HG02852 (cell line): Measurements from ENCODE around the gene TMEM198.

Experiments
- ATAC-seq: cut with Tn5 transposase; IDR thresholded peaks from one replicate; pipeline ENCODE4 v1.9.1; 2021; ENCODE audit warnings: mild to moderate bottlenecking, moderate library complexity; ENCODE audit not compliant: unreplicated experiment

Gene TMEM198

DNA sequence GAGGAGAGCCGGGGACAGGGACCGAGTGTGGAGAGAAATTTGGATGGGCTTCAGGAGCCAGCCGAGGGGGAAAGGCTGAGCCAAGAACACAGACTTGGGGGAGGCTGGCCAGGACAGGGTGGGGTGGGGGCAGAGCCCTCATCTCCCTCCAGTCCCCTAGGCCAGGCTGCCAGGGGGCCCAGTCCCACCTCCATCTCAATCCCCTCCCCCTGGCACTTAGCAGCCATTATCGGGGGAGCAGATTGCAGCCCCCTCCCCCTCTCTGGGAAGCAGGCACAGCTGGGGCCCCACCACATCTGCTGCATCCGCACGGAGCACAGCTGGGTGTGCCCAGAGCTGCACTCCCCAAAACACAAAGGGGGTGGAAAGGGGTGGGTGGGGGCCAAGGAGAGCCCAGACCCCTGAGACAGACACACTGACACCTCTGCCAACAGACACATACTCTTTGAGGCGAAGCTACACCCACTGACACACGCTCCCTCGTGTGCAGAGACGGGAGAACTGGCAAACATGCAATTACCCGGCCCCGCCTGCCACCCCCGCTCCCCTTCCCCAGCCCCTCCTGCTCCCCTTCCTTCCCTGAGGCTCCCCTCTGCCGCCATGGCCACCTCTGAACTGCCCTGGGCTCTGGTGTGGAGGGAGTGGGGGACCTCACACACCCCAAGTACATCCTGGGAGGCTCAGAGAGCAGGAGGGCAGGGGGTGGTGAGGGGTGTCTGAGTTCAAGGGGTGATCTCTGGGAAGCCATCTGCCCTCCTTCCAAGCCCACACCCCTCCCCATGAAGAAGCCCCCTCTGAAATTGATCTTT, 34.7 kb upstream of the TMEM198 start:
- peak; percentile 17 for ATAC-seq

GRCh38 chr2:219509780-219510511, 33.9 kb upstream of the TMEM198 start:
- ATAC-seq: peak; percentile 62

GRCh38 chr2:219510512-219511135, 33.2 kb upstream of the TMEM198 start:
- no peak for ATAC-seq

- no peak for ATAC-seq
These were observed 32.1 kb upstream of the TMEM198 start for GRCh38 chr2:219511547-219512325.

DNA sequence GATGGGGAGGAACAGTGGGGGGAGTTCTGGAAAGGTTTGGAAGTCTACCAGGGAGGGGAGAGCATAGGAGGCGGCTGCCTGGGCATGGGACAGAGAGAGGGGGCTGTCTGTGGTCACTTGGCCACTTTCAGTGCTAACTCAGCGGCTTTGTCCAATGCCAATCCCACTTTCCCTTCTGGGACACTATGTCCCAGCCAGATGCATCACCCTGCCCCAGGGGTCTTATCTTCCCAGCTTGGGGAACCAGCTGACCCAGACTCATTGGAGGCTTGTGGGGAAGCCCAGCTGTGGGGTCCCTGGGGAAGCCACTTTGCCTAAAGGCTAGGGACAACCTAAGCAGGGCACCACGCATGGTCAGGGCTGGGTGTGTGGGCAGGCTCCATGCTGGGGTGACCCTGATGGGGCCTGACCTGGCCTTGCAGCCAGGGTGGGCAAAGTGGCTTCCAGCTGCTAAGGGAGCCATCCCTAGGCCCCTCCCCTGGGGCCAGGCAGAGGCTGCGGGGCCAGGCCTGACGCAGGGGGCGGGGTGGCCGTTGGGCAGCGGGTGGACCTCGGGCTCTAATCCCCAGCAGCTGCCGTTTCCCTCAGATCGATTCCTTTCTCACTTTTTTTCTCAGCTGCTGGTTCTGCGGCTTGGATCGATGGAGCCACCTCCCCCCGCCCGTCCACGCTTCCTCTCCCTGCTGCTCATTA, 31.2 kb upstream of the TMEM198 start:
- ATAC-seq: no peak

- no peak for ATAC-seq
These were observed 30.0 kb upstream of the TMEM198 start for GRCh38 chr2:219513787-219514186.

- ATAC-seq: no peak
These were observed 29.5 kb upstream of the TMEM198 start, which contains the start of gene ASIC4 for GRCh38 chr2:219514196-219514761. TSS of gene ASIC4 (plus strand) at chr2:219514482. CDS start at chr2:219514725, 243 bp downstream.

DNA sequence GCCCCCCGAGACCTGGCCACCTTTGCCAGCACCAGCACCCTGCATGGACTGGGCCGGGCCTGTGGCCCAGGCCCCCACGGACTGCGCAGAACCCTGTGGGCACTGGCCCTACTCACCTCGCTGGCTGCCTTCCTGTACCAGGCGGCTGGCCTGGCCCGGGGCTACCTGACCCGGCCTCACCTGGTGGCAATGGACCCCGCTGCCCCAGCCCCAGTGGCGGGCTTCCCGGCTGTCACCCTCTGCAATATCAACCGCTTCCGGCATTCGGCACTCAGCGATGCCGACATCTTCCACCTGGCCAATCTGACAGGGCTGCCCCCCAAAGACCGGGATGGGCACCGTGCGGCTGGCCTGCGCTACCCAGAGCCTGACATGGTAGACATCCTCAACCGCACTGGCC, 29.0 kb upstream of the TMEM198 start:
- ATAC-seq: no peak

- no peak for ATAC-seq
These were observed 27.8 kb upstream of the TMEM198 start for GRCh38 chr2:219515874-219516629.

DNA sequence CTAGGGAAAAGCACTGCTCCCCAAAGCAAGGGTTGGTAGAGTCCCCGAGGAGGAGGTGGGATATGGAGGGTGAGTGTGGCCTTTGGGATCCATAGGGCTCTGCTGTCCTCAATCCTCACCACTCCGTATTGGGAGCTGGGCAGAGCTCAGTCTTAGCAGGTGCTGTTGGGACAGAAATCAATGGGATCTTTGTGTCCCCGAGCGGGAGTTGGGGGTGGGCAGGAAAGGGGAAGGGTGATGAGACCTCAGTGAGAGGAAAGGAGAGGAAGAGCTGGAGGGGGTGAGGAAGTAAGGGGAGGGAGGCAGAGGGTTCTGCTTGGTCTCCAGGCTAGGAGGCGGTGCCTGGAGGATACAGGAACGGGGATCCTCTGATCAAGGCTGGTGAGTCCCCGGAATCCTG, 26.9 kb upstream of the TMEM198 start:
- ATAC-seq: no peak

DNA sequence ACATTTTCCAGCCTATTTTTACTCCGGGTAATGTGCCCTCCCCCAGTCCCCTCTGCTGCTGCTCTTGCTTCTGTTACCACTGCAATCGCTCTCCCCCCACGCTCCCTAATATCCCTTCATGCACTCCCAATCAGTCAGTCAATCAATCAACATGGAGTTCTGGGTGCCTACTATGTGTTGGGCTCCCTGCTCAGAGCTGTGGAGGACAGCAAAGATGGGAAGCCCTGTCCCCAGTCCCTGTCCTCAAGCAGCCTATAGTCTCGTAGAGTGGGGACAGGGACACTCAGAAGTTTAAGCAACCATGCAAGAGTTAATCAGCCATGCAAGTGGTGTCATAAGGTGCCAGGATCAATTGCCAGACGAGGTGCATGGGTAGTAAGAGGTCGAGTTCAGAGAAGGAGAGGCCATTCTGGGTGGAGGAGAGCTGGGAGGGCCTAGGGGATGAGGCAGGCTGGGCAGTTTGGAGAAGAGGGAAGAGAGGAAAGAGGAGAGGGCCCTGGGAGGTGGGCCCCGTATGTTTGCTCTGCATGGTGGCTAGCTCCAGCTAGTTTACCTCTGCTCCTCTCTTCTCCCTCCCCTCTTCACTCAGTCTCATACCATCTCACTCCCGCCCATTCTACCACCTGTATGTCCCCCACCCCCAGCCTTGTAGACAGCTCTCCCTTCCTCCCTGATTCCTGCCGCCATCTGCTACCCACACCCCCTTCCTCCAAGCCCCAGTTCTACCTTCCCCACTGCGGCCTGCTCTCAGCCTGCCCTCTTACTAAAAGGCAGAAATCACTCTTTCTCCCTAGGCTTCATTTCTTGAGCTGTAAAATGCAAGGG, 25.7 kb upstream of the TMEM198 start:
- ATAC-seq: no peak

DNA sequence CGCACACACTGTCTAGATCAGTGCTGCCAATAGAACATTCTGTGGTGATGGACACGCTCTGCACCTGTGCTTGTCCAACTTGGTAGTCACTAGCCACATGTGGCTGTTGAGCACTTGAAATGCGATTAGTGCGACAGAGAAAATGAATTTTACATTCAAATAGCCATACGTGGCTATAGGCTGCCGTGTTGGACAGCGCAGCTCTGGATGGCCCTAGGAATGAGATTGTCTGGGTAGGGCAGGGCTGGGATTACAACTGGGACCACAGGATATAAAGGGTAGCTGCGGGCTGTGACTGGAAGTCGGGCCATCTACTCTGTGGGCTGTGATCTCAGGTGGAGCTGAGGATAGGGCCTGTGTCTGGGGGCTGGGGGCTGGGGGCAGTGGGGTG, 24.3 kb upstream of the TMEM198 start:
- ATAC-seq: no peak

DNA sequence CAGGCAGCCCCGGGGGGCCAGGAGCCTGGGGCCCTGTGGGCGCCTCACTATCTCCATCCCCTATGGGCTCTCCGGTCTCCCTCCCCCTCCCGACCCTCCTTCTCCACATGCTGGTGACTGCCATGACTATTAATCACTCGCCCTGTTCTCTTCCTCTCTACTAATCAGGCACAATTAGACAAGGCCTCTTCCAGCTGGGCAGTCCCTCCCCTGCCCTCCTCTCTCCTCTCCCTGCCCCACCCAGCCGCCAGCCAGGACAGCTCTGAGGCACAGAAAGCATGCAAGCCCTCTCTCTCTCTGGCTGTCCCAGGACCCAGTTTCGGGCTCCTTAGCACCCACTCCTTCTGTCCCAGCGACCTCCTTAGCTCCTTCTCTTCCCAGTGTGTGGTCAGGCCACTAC, 23.7 kb upstream of the TMEM198 start:
- no peak for ATAC-seq

- ATAC-seq: no peak
These were observed 22.6 kb upstream of the TMEM198 start for GRCh38 chr2:219521066-219521880.

- no peak for ATAC-seq
These were observed 21.5 kb upstream of the TMEM198 start for GRCh38 chr2:219522111-219523030.

- no peak for ATAC-seq
These were observed 20.7 kb upstream of the TMEM198 start for GRCh38 chr2:219523031-219523671.
